Right lobe of liver (tissue), 4 donors: ENCODE data around the gene STOM.

Experiments used
- POLR2A ChIP-seq: fragments of 450-650 bp; IDR thresholded peaks from one replicate; pipeline ENCODE4 v1.6.1; 2017; ENCODE audit warnings: antibody characterized with exemption, mild to moderate bottlenecking
- TF ChIP-seq, protein P1 (sequence below), 4 donors: fragments of 200-600 bp in 3 of 4; fragments of 450-650 bp in 1 of 4; IDR thresholded peaks; one replicate each; pipeline versions ENCODE4 v1.5.1 to v1.8.0; 2016 to 2022; ENCODE audit warnings: antibody characterized with exemption in 4 of 4, mild to moderate bottlenecking in 2 of 4
- donor health status: DM: no; HTN: no; CAD: no.
- donor health status: DM: no; HTN: no; CAD: no.
- donor health status: DM: no; HTN: yes; CAD: no.

DNA sequence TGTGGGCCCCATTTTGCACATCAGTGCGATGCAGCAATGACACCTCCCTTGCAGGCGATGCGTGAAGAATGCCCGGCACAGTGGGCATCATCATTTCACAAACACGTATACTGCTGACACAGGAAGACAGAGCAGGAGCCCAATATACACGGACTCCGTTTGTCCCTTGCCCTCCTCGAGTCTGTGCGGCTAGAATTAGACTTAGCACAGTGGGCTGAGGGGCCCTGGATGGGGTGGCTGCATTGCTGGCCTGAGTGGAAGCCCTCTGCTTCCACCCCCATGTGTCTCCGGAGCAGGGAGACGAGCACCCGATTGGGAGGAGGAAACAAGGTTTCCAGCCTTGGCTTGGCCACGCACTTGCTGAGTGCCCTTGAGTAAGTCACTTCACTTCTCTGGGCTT lies 61.3 kb downstream of the STOM start:
- TF ChIP-seq, protein P1, sequence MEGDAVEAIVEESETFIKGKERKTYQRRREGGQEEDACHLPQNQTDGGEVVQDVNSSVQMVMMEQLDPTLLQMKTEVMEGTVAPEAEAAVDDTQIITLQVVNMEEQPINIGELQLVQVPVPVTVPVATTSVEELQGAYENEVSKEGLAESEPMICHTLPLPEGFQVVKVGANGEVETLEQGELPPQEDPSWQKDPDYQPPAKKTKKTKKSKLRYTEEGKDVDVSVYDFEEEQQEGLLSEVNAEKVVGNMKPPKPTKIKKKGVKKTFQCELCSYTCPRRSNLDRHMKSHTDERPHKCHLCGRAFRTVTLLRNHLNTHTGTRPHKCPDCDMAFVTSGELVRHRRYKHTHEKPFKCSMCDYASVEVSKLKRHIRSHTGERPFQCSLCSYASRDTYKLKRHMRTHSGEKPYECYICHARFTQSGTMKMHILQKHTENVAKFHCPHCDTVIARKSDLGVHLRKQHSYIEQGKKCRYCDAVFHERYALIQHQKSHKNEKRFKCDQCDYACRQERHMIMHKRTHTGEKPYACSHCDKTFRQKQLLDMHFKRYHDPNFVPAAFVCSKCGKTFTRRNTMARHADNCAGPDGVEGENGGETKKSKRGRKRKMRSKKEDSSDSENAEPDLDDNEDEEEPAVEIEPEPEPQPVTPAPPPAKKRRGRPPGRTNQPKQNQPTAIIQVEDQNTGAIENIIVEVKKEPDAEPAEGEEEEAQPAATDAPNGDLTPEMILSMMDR (IDR thresholded peaks at IDR 0.05): no peak
- TF ChIP-seq POLR2A: no peak
